GM21515 (cell line): ENCODE results near the gene SRSF4.

Source experiments
- ATAC-seq: cut with Tn5 transposase; IDR thresholded peaks from one replicate; pipeline ENCODE4 v1.9.1; 2021; ENCODE audit not compliant: unreplicated experiment

SRSF4 gene

DNA sequence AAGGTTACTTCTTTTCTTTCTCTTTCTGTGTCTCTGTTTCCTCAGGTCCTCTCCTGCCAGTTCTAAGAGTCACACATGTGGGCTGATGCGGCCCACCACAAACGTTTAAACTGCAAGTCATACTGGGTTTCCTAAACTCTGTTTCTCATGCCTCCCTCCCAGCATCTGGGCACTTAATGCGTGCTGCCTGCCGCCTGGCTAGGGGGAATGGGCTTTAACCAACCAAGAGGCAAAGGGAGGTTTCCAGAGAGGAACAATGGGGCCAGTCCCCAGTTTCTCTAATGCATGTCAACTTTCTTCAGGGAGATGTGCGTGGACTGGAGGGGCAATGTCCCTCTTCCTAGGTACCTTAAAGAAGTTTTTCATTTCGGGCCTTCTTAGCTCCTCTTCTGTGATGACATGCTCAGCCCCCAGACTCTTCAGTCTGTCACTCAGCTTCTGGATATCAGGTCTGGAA lies 19.9 kb upstream of the SRSF4 start:
- ATAC-seq: no peak

DNA sequence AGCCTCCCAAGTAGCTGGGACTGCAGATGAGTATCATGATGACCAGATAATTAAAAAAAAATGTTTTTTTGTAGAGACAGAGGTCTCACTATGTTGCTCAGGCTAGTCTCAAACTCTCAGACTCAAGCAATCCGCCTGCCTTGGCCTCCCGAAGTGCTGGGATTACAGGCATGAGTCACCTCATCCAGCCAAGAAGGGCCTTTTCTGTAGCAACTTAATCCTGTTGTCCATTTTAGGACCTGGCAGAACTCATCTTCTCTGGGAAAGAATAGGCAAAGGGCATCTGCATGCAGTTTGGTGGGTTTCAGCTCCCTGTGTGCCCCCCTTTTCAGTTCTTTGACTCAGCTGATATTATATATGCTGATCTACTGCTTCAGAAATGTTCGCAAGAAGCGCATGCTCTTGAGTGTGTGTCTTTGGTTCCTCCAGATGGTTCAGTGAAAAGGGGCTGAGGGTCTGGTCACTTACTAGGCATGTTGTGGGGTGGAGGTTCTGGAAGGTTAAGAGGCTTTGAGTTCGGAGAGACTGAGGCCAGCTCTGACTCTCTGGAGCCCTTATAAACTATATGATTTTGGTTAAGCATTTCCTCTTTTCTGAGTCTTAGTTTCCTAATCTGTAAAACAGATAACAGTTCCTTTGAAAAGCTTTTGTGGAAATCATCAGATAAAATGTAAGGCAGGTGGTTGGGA lies 19.4 kb upstream of the SRSF4 start:
- no peak for ATAC-seq

DNA sequence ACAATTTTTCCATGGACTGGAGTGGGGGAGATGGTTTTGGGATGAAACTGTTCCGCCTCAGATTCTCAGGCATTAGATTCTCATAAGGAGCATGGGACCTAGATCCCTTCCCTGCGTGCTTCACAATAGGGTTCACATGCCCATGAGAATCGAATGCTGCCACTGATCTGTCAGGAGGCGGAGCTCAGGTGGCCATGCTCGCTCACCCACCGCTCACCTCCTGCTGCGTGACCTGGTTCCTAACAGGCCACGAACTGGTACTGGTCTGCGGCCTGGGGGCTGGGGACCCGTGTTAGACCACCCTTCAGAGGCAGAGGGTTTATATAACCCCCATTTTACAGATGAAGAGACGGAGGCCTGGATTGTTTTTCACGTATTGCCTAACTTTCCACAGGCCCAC lies 16.3 kb upstream of the SRSF4 start:
- ATAC-seq: no peak

DNA sequence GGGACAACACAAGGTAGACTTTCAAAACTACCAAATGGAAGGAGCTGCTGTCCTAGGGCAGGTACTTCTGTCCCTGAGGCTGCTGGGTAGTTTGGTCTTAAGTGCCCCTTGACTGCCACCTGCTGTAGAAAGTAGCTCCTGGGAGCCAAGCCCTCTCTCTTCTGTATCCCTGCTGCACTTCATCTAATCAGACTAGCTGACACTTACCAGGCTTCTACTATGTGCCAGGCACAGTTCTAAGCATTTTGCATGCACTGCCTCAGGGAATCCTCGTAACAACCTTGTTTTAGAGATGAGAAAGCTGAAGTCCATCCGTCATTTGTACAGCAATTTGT lies 15.9 kb upstream of the SRSF4 start:
- no peak for ATAC-seq

DNA sequence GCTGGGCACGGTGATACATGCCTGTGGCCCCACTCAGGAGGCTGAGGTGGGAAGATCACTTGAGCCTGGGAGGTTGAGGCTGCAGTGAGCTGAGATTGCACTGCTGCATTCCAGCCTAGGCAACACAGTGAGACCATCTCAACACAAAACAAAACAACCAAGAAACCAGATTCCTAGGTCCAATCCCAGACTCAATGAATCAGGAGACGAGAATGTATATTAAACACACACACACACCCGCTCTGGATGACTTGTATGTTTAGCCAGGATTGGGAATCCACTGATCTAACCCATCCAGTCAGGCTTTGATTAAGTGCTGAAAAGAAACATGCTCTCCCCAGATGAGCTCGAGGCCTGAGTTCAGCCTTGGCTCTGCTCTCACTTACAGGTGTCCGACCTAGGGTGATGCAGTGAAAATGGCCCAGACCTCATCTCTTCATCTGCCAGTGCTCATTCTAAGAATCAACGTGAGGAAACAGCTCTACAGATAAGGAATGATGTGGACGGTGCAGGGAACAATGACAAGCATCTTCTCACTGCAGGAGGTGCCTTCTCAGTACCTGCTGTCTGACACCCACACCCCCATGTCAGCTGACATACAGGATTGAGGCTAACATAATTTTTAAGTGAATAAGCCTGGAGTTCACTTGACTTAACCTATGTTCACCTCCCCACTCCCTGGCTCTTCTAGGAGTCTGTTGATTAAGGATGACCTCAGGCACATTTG lies 15.3 kb upstream of the SRSF4 start:
- ATAC-seq: no peak

DNA sequence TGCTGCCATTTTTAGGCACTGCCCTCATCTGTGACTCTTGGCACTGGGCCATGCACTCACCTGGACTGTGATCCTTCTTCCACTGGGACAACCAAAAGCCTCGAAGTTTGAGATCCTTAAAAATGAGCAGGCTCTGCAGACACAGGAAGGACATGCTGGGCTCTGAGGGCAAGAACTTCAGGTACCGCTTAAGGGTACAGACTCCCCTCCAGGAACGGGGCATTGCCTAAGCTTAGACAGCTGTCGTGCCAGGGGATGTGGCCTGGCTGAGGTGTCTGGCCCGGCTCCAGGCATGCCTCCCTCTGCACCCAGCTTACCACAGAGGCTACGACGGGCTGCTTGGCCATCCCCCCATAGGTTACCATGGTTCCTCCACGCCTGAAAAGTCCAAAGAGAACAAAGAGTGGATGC lies 14.2 kb upstream of the SRSF4 start:
- no peak for ATAC-seq

DNA sequence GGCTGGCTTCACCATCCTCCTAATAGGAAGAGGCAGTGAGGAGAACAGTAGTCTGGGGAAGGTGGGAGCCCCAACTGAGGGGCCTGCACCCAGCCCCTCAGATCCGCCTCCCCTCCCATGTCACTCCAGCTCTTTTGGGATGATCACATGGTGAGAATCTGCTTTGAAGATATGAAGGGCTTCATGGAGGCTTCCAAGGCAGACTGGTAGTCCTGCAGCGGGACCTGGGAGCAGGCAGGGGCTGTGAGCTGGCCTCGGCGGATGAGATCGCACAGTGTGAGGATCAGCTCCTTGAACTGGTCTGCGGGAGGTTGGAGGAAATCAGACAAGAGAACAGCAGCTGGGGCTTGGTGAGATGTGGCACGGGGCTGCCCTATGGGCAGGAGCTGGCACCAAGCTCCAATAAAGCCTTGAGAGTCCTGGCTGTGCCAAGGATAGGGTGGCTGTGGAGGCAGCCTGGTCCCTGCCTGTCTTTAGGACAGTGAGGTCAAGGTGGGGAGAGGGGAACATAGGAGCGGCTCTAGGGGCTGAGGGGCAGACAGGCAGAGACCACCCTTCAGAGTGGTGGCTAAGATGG lies 12.3 kb upstream of the SRSF4 start:
- ATAC-seq: no peak

DNA sequence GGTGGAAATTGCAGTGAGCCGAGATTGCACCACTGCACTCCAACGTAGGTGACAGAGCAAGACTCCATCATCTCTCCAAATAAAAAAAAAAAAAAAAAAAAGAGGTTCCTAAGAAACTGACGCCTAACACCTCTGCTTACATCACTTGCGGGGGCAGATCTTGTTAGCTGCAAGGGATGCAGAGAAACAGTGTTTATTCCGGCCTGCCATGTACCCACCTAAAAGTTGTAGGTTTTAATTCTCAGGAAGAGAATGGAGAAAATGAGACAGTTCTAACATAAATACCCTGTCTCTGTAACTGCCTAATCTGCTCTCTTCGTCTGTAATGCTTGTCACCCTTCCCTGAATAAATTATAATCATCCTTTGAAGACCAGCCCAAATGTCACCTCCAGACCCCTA lies 9.0 kb upstream of the SRSF4 start:
- no peak for ATAC-seq

DNA sequence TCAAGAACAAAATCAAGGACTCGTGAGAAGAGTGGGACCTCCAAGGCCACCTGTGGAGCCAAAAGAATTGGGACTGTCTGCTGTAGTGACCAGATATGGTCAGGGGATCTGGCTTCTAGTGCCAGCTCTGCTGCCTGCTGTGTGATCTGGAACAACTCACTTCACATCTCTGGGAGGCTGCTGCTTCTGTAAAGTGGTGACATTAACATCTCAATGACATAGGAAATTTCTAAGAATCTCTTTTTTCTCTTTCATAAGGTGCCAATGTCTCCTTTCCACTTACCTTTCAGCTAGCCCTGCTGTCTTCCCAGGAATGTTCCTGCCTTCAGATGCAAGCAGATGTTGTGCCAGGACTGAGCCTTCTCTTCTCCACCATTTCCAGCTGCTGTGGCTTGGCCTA lies 5.0 kb upstream of the SRSF4 start:
- ATAC-seq: no peak

DNA sequence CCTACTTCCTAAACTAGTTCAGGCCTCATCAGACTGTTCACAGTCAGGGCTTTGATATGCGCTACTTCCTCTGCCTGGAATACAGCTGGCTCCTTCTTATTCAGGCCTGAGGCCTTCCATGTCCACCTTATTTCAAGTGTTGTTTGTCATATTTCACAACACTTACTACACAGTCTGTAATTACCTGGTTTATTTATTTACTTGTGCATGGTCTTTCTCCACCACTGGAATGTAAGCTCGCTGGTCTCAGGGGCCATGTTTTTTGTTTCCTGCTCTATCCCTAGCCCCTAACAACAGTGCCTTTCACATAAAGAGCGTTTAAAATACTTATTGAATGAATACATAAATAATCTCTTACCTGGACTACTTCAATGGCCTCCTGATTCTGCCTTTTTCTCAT lies 4.6 kb upstream of the SRSF4 start:
- ATAC-seq: no peak

DNA sequence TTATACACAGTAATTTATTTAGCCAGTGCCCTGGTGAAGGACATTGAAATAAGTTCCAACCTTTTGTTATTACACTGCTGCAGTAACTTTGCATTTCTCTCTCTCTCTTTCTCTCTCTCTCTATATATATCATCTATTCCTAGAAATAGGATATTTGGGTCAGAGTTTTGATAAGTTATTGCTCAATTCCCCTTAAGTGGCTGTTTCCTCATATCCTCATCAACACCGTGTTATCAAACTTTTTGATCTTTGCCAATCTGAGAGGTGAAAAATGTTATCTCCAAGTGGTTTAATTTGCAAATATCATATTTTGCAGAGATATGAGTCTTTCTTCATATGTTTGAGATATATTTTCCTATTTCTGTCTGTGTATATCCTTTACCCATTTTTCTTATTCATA lies 1.6 kb upstream of the SRSF4 start:
- no peak for ATAC-seq

DNA sequence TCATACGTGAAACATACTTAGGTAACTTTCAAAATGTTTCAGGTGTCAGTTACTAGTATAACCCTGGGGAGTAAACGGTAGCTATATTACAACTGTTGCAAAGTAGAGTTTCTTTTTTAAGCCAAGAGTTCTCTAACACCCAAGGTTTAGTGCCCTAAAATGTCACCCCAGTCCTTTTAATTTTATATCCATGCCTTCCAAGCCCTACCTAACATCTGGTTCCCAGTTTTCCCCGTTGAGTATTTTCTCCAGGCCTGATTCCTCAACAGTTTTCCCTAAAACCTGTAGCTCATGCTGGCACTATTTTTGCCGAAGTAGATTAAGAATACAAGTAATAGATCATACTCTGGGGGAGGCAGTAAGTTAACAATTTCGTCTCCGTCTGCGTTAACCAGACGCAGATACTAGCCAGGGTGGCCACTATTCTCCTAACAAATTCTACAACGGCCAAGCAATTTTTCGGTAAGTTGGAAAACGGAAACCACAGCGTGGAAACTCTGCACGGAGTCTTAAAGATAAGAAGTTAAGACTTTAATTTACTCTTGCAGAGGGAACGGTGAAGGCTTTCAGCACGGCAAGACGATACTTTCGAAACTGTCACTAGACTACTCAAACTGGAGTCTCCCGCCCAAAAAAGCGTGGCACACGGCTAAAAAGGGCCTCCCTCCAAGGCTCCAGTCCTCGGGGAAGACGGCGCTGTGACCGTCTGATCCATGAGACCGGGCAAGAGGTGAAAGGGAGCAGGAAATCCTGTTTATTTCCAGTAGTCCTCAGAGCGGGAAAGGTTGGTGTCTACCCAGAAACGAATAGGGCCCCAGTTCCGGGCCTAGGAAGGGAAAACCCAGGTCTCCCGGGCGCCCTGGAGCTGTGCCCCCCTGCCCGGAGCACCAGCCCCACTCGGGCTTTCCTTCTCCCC lies 945 bp downstream of the SRSF4 start:
- ATAC-seq: no peak

DNA sequence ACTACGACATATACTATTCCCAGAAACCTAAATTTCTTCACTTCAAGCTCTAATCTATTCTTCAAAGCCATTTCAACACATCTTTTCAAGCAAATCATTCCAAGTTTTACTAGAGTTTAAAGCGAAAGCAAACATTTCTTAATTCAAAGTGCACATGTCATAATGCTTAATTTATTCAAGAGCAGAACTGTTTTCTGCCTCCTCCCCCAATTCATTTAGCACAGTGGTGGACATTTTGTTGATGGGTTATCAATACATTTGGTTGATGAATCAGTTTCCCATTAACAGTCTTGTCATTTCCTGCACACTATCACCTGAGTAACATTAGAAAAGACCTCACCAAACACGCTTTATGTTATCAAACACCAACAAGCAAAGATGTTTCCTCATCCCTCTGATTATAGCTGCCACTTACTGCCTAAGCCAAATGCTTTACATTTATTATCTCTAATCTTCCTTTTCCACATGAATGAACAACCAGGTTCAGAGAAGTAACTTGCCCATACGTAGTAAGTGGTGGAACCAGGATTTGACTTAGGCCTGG lies 2.0 kb downstream of the SRSF4 start:
- ATAC-seq: no peak

DNA sequence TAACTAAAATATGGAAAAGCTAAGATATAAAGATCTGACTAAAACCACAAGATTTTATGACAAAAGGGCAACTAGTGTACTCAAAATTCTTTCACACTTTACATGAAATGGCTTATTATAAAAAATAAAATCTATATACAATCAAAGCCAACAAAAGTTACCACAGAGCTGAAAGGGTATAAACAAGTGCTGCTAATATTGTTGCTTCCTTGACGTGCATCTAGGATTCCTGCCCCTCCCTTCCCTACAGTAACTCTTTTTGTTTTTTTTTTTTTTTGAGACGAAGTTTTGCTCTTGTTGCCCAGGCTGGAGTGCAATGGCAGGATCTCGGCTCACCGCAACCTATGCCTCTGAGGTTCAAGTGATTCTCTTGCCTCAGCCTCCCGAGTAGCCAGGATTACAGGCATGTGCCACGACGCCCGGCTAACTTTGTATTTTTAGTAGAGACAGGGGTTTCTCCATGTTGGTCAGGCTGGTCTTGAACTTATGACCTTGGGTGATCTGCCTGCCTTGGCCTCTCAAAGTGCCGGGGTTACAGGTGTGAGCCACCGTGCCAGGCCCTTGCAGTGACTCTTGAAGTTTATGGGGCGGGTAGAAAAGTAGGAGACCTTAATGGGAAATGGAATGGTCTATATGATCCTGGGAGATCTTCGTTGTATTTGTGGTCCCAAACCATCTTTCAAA lies 4.5 kb downstream of the SRSF4 start:
- ATAC-seq: no peak

DNA sequence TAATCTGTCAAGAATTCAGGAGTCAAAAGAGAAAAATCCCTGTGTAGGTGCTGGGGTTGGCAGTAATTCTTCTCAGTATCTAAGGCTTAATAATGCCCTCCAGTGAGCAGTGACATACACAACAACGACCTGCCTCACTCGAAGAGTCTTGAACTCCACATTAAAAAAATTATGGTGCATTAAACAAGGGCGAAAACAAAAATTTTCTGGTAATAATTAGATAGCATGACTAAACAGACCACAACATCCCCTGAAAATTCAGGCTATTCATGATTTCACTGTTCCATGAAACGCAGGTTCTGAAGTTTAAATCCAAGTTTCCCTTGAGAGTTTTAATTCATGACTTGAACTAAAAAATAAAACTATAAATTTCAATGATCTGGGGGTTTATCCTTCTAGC lies 5.1 kb downstream of the SRSF4 start:
- ATAC-seq: no peak

DNA sequence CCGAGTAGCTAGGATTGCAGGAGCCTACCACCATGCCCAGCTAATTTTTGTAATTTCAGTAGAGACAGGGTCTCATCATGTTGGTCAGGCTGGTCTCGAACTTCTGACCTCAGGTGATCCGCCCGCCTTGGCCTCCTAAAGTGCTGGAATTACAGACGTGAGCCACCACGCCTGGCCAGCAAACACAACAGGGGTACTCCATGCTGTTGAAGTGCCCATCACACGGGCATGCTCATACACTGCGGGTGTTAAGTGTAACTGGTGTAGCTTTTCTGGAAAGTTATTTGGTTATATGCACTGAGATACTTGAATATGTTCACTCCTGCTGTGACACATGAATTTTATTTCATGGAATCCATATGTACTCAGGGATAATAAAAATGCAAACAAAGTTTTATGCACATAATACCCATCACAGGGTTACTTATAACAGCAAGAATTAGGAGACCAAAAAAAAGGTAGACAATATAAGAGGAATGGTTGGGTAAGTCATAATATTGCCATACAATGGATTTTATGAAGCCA lies 9.2 kb downstream of the SRSF4 start:
- ATAC-seq: no peak

DNA sequence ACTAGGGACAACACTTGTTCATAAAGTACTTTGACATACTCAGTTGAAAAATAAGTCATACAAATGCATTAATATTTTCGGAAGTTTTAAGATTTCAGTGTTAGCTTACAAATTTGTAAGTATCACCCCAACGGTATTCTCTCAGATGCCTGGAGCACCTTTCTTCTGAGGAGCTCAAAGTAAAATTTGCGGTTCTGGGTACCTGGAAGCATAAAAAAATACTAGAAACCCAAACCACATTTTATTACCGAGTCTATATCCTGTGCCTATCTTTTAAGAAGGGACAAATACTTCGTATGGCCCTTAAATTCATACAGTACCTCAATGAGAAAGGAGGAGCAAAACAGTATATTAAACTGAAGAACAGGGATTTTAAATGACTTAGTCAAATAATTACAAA lies 10.2 kb downstream of the SRSF4 start:
- no peak for ATAC-seq

DNA sequence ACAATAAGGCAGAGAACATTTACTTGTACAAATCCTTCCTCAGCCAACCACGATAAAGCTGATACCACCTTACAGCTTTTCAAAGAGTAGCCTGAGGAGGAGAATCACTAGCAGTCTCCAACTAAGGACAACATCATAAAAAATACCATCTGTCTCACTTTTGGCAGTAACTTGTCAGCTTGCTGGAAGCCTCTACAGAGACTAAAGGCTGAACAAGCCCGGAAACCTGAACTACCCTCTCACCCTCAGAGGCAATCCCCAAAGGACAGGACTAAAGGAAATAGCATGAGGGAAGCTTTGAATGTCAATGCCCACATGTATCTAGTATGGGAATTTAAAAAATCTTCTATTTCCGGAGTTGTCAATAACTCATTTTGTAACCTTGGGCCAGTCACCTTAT lies 10.6 kb downstream of the SRSF4 start:
- no peak for ATAC-seq

DNA sequence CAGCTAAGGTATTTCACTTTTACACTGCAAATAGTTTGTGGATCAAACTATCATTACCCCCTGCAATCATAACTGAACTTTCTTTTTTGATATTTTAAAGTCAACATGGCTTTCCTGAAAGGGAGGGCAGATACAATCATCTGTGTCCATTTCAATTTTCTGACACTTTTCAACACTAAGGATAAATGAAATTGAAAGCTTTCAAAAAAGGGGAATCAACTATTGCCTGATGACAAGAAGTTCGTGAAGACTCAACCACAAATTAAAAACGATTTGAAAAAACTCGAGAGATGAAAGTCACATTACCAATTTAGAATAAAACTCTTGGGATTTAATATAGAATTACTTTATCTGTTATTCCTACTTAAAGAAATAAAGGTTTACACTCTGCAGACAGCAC lies 11.7 kb downstream of the SRSF4 start:
- ATAC-seq: no peak

DNA sequence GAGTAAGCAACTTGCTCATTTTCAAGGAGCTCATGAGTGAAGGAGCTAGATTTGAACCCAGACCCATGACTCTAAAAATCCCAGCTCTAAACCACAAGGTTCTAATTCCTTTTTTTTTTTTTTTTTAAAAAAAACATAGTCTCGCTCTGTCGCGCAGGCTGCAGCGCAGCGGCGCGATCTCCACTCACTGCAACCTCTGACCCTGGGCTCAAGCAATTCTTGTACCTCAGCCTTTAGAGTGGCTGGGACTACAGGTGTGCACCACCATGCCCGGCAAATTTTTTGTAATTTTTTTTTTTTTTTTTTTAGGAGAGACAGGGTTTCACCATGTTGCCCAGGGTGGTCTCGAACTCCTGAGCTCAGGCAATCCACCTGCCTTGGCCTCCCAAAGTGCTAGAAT lies 13.8 kb downstream of the SRSF4 start:
- no peak for ATAC-seq
